ENCODE data around the gene EXOC2.
A peak's percentile ranks its signal among the peaks of the same experiment; 100 is the strongest.

Gene EXOC2

GRCh38 chr6:693723-694009, 727 bp upstream of the EXOC2 start:
- H3K4me3 ChIP-seq (ENCODE audit: low read length): peak overlapping the region; percentile 95

GRCh38 chr6:692356-692851, 535 bp downstream of the EXOC2 start:
- no peaks in the 10 kb centered on the region for H3K9me3 ChIP-seq (ENCODE audit: control insufficient read depth, low read length)
- H3K36me3 ChIP-seq (ENCODE audit: control insufficient read depth, insufficient read depth, low read length, severe bottlenecking): peaks cover 5% of the 10 kb centered on the region
- H3K9ac ChIP-seq (ENCODE audit: low read length): peak overlapping the region; percentile 89
- no peaks in the 10 kb centered on the region for H3K27me3 ChIP-seq (replicated peaks; ENCODE audit: control insufficient read depth, insufficient read depth, low read length)
- peaks cover 5% of the 10 kb centered on the region for H3K4me1 ChIP-seq (ENCODE audit: control insufficient read depth, insufficient read depth, low read length)
- DNase-seq (ENCODE audit: low read depth): peak; percentile 64
- peak overlapping the region; percentile 95 for H3K4me3 ChIP-seq (ENCODE audit: low read length)

More at GRCh38 chr6:693723-694009, 727 bp upstream of the EXOC2 start:
- DNase-seq (ENCODE audit: low read depth): no peak
- no peaks in the 10 kb centered on the region for H3K9me3 ChIP-seq (ENCODE audit: control insufficient read depth, low read length)
- H3K36me3 ChIP-seq (ENCODE audit: control insufficient read depth, insufficient read depth, low read length, severe bottlenecking): peaks cover 5% of the 10 kb centered on the region
- no peak overlapping the region for H3K9ac ChIP-seq (ENCODE audit: low read length)
- H3K4me1 ChIP-seq (ENCODE audit: control insufficient read depth, insufficient read depth, low read length): peaks cover 5% of the 10 kb centered on the region
- no peaks in the 10 kb centered on the region for H3K27me3 ChIP-seq (replicated peaks; ENCODE audit: control insufficient read depth, insufficient read depth, low read length)

- H3K36me3 ChIP-seq (ENCODE audit: control insufficient read depth, insufficient read depth, low read length, severe bottlenecking): peaks cover 5% of the 10 kb centered on the region
- H3K4me1 ChIP-seq (ENCODE audit: control insufficient read depth, insufficient read depth, low read length): peaks cover 6% of the 10 kb centered on the region
- H3K9ac ChIP-seq (ENCODE audit: low read length): no peak overlapping the region
- DNase-seq (ENCODE audit: low read depth): no peak
- no peak overlapping the region for H3K4me3 ChIP-seq (ENCODE audit: low read length)
- no peaks in the 10 kb centered on the region for H3K9me3 ChIP-seq (ENCODE audit: control insufficient read depth, low read length)
- H3K27me3 ChIP-seq (replicated peaks; ENCODE audit: control insufficient read depth, insufficient read depth, low read length): no peaks in the 10 kb centered on the region
Measured at GRCh38 chr6:689223-689622, 3.7 kb downstream of the EXOC2 start.

- no peak for DNase-seq (ENCODE audit: low read depth)
- Histone ChIP-seq H3K4me1 (ENCODE audit: control insufficient read depth, insufficient read depth, low read length) (peaks cover 13% of the 10 kb centered on the region), H3K36me3 (ENCODE audit: control insufficient read depth, insufficient read depth, low read length, severe bottlenecking) (peaks cover 5% of the 10 kb centered on the region), H3K9me3 (ENCODE audit: control insufficient read depth, low read length) (no peaks in the 10 kb centered on the region), H3K4me3 (ENCODE audit: low read length) (no peak overlapping the region), H3K9ac (ENCODE audit: low read length) (no peak overlapping the region), H3K27me3 (replicated peaks; ENCODE audit: control insufficient read depth, insufficient read depth, low read length) (no peaks in the 10 kb centered on the region)
Measured at GRCh38 chr6:686497-686896, 6.4 kb downstream of the EXOC2 start.

- Histone ChIP-seq H3K9me3 (ENCODE audit: control insufficient read depth, low read length) (no peaks in the 10 kb centered on the region), H3K36me3 (ENCODE audit: control insufficient read depth, insufficient read depth, low read length, severe bottlenecking) (peaks cover 5% of the 10 kb centered on the region), H3K4me1 (ENCODE audit: control insufficient read depth, insufficient read depth, low read length) (peaks cover 20% of the 10 kb centered on the region), H3K9ac (ENCODE audit: low read length) (no peak overlapping the region), H3K4me3 (ENCODE audit: low read length) (no peak overlapping the region), H3K27me3 (replicated peaks; ENCODE audit: control insufficient read depth, insufficient read depth, low read length) (no peaks in the 10 kb centered on the region)
- peak; percentile 37 for DNase-seq (ENCODE audit: low read depth)
Measured at GRCh38 chr6:684831-685636, 7.9 kb downstream of the EXOC2 start.

- DNase-seq (ENCODE audit: low read depth): peak; percentile 81
- Histone ChIP-seq H3K36me3 (ENCODE audit: control insufficient read depth, insufficient read depth, low read length, severe bottlenecking) (no peaks in the 10 kb centered on the region), H3K4me3 (ENCODE audit: low read length) (peak overlapping the region; percentile 74), H3K9me3 (ENCODE audit: control insufficient read depth, low read length) (no peaks in the 10 kb centered on the region), H3K27me3 (replicated peaks; ENCODE audit: control insufficient read depth, insufficient read depth, low read length) (no peaks in the 10 kb centered on the region), H3K9ac (ENCODE audit: low read length) (peak overlapping the region; percentile 49), H3K4me1 (ENCODE audit: control insufficient read depth, insufficient read depth, low read length) (peaks cover 20% of the 10 kb centered on the region)
Measured at GRCh38 chr6:683742-684440, 9.0 kb downstream of the EXOC2 start.

DNA sequence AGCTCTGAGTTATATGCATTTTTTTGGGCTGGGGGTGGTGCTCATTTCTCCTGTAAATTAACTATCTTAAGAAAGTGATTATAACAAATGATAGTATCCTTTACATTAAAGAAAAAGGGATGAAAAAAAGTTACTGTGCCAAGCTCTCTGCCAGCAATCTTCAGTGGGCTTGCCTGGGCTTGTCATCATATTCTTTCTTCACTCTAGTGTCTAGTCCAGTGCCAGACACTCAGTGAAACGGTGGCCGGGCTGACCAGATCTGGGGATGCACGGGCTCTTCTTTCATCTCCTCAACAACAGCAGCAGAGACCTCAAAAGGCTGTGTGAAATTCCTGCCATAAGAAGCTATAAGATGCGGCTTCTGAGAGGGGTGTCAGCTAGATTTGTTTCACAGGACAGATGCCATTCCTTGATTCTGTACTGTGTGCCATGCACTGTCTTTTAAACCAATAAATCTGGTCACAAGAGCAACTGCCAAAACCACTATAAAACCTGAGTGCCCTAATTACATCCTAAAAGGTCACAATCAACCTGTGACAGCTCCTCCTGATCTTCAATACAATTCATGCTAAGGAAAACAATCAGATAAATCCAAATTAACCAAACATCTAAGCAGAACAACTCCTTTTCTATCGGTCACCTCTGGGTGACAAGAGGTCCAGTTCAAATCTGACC, 12.1 kb downstream of the EXOC2 start:
- H3K9me3 ChIP-seq (ENCODE audit: control insufficient read depth, low read length): no peaks in the 10 kb centered on the region
- H3K36me3 ChIP-seq (ENCODE audit: control insufficient read depth, insufficient read depth, low read length, severe bottlenecking): no peaks in the 10 kb centered on the region
- no peak overlapping the region for H3K9ac ChIP-seq (ENCODE audit: low read length)
- peaks cover 26% of the 10 kb centered on the region for H3K4me1 ChIP-seq (ENCODE audit: control insufficient read depth, insufficient read depth, low read length)
- H3K4me3 ChIP-seq (ENCODE audit: low read length): no peak overlapping the region
- DNase-seq (ENCODE audit: low read depth): no peak
- H3K27me3 ChIP-seq (replicated peaks; ENCODE audit: control insufficient read depth, insufficient read depth, low read length): no peaks in the 10 kb centered on the region

- H3K36me3 ChIP-seq (ENCODE audit: control insufficient read depth, insufficient read depth, low read length, severe bottlenecking): no peaks in the 10 kb centered on the region
- H3K9me3 ChIP-seq (ENCODE audit: control insufficient read depth, low read length): no peaks in the 10 kb centered on the region
- peaks cover 26% of the 10 kb centered on the region for H3K4me1 ChIP-seq (ENCODE audit: control insufficient read depth, insufficient read depth, low read length)
- no peaks in the 10 kb centered on the region for H3K27me3 ChIP-seq (replicated peaks; ENCODE audit: control insufficient read depth, insufficient read depth, low read length)
- H3K4me3 ChIP-seq (ENCODE audit: low read length): no peak overlapping the region
- no peak for DNase-seq (ENCODE audit: low read depth)
- no peak overlapping the region for H3K9ac ChIP-seq (ENCODE audit: low read length)
Measured at GRCh38 chr6:680251-680650, 12.7 kb downstream of the EXOC2 start.

DNA sequence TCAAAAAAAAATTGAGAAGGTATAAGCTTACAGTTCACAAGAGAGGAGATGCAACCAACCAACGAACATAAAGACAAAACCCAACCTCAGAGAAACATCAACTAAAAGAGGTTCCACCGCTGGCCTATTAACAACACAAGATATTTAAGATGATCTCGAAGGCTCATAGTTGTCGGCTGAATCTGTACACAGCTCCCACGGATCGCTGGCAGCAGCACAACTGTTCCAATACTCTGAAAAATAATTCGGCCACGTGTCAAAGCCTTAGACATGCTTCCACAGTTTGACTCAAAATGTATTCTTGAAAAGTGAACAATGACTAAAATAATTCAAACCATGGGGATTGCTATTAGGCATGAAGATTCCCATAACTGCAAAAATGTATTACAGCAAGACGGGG, 13.7 kb downstream of the EXOC2 start:
- Histone ChIP-seq H3K4me1 (ENCODE audit: control insufficient read depth, insufficient read depth, low read length) (peaks cover 26% of the 10 kb centered on the region), H3K27me3 (replicated peaks; ENCODE audit: control insufficient read depth, insufficient read depth, low read length) (no peaks in the 10 kb centered on the region), H3K4me3 (ENCODE audit: low read length) (no peak overlapping the region), H3K9ac (ENCODE audit: low read length) (no peak overlapping the region), H3K9me3 (ENCODE audit: control insufficient read depth, low read length) (no peaks in the 10 kb centered on the region), H3K36me3 (ENCODE audit: control insufficient read depth, insufficient read depth, low read length, severe bottlenecking) (no peaks in the 10 kb centered on the region)
- no peak for DNase-seq (ENCODE audit: low read depth)

GRCh38 chr6:678520-678919, 14.4 kb downstream of the EXOC2 start:
- H3K27me3 ChIP-seq (replicated peaks; ENCODE audit: control insufficient read depth, insufficient read depth, low read length): no peaks in the 10 kb centered on the region
- no peak for DNase-seq (ENCODE audit: low read depth)
- peak overlapping the region; percentile 66 for H3K9ac ChIP-seq (ENCODE audit: low read length)
- peaks cover 19% of the 10 kb centered on the region for H3K4me1 ChIP-seq (ENCODE audit: control insufficient read depth, insufficient read depth, low read length)
- no peak overlapping the region for H3K4me3 ChIP-seq (ENCODE audit: low read length)
- no peaks in the 10 kb centered on the region for H3K9me3 ChIP-seq (ENCODE audit: control insufficient read depth, low read length)
- H3K36me3 ChIP-seq (ENCODE audit: control insufficient read depth, insufficient read depth, low read length, severe bottlenecking): no peaks in the 10 kb centered on the region

GRCh38 chr6:677919-678318, 15.0 kb downstream of the EXOC2 start:
- Histone ChIP-seq H3K36me3 (ENCODE audit: control insufficient read depth, insufficient read depth, low read length, severe bottlenecking) (no peaks in the 10 kb centered on the region), H3K9me3 (ENCODE audit: control insufficient read depth, low read length) (no peaks in the 10 kb centered on the region), H3K27me3 (replicated peaks; ENCODE audit: control insufficient read depth, insufficient read depth, low read length) (no peaks in the 10 kb centered on the region), H3K4me3 (ENCODE audit: low read length) (no peak overlapping the region), H3K9ac (ENCODE audit: low read length) (peak overlapping the region; percentile 66), H3K4me1 (ENCODE audit: control insufficient read depth, insufficient read depth, low read length) (peaks cover 17% of the 10 kb centered on the region)
- no peak for DNase-seq (ENCODE audit: low read depth)
